OCI-LY3 (cell line): Measurements from ENCODE around the gene DHRSX.
"Not testable (repeated sequence)": the region's sequence is repeated elsewhere in the genome, so short reads cannot be mapped to it uniquely, and the experiment has no call there.

Source experiments
- CTCF ChIP-seq: fragments of 200-600, 300-600 bp; sonication (generic); IDR thresholded peaks from 2 replicates; pipeline ENCODE4 v1.5.1; 2014; ENCODE audit warnings: antibody characterized with exemption, low read length, low read depth
- EZH2phosphoT487 ChIP-seq: fragments of 200-600 bp; shearing (Covaris generic); IDR thresholded peaks from 2 replicates; pipeline ENCODE4 v1.6.1; 2018; ENCODE audit warnings: antibody characterized with exemption, mixed run types, low read depth

GRCh38 chrX:2270783-2271182 is 230.0 kb downstream of the DHRSX start:
- not testable (repeated sequence) for TF ChIP-seq CTCF, EZH2phosphoT487
